NCI-H524 (cell line): ENCODE results near the gene PDZD7.
"Not testable (repeated sequence)": the region's sequence is repeated elsewhere in the genome, so short reads cannot be mapped to it uniquely, and the experiment has no call there.

ENCODE experiments used
- DNase-seq, 2 experiments: peaks; one replicate each; lab custom pipeline; 2025; lab: John Stamatoyannopoulos, UW

The PDZD7 gene

GRCh38 chr10:101040851-101041250, 9.9 kb upstream of the PDZD7 start:
- no peak for DNase-seq

GRCh38 chr10:101040061-101040460, 9.1 kb upstream of the PDZD7 start:
- DNase-seq: no peak

- no peak for DNase-seq
These were observed 7.6 kb upstream of the PDZD7 start for GRCh38 chr10:101038484-101038883.

- no peak for DNase-seq
These were observed 5.8 kb upstream of the PDZD7 start for GRCh38 chr10:101036726-101037125.

- DNase-seq: no peak
These were observed 5.2 kb upstream of the PDZD7 start for GRCh38 chr10:101035916-101036702.

- no peak for DNase-seq
These were observed 4.4 kb upstream of the PDZD7 start for GRCh38 chr10:101035314-101035713.

- DNase-seq: not testable (repeated sequence)
These were observed 3.5 kb upstream of the PDZD7 start for GRCh38 chr10:101034404-101034803.

GRCh38 chr10:101033276-101033675, 2.3 kb upstream of the PDZD7 start:
- DNase-seq: no peak

GRCh38 chr10:101032637-101033224, 1.8 kb upstream of the PDZD7 start:
- DNase-seq: peak; percentile 57 to 74

- DNase-seq: peak in 1 of 2 experiments; percentile 37
These were observed 1.1 kb upstream of the PDZD7 start for GRCh38 chr10:101031796-101032636.

- DNase-seq: no peak
These were observed 317 bp downstream of the PDZD7 start for GRCh38 chr10:101030496-101031127.

GRCh38 chr10:101029520-101030295, 1.2 kb downstream of the PDZD7 start:
- DNase-seq: no peak

- DNase-seq: peak; percentile 22 to 65
These were observed 2.2 kb downstream of the PDZD7 start for GRCh38 chr10:101028446-101029337.

- no peak for DNase-seq
These were observed 3.7 kb downstream of the PDZD7 start for GRCh38 chr10:101027106-101027720.

GRCh38 chr10:101022967-101023705, 7.8 kb downstream of the PDZD7 start:
- DNase-seq: no peak

GRCh38 chr10:101021692-101022251, 9.2 kb downstream of the PDZD7 start:
- DNase-seq: no peak

- DNase-seq: no peak
These were observed 9.7 kb downstream of the PDZD7 start for GRCh38 chr10:101021239-101021638.

- DNase-seq: no peak
These were observed 10.4 kb downstream of the PDZD7 start for GRCh38 chr10:101020427-101021075.

- no peak for DNase-seq
These were observed 11.6 kb downstream of the PDZD7 start for GRCh38 chr10:101019440-101019703.
